ENCODE data around the gene ATP2A3.

- no peak for TF ChIP-seq EZH2 (IDR thresholded peaks at IDR 0.05; ENCODE audit: low read depth)
- TF ChIP-seq CTCF (conservative IDR thresholded peaks at IDR 0.05) = no peak
Observed at GRCh38 chr17:4009186-4009785, 45.0 kb upstream of the ATP2A3 start.
